ENCODE results near the gene ZNF423. TPM values are rescaled to one million over a fixed set of nuclear protein-coding genes. Genes with fewer than 3 reads are reported as not detected.
A peak's percentile ranks its signal among the peaks of the same experiment; 100 is the strongest.

Gene ZNF423
- total RNA-seq, 4 donors from 2014 or later: 0.72 to 5.9 (median 1.1) TPM

- Histone ChIP-seq H3K36me3 (no peaks in the 10 kb centered on the region), H3K4me1 (no peaks in the 10 kb centered on the region), H3K27me3 (peaks cover 0 to 24% (median 0%) of the 10 kb centered on the region in 4 donors), H3K9me3 (no peaks in the 10 kb centered on the region), H3K4me3 (no peak overlapping the region), H3K27ac (no peak overlapping the region)
- DNase-seq: no peak
- TF ChIP-seq POLR2A (IDR thresholded peaks at IDR 0.05) (no peak), CTCF (IDR thresholded peaks at IDR 0.05) (no peak)
- intact Hi-C loops (cut with DNase I): no loop called here
- 60 to 71% methylated on average over 4 to 6 of the region's 8 CpGs for WGBS, 2 donors
Observed at GRCh38 chr16:49899991-49900695, 44.2 kb upstream of the ZNF423 start.

- peaks cover 0 to 36% (median 0%) of the 10 kb centered on the region in 4 donors for H3K27me3 ChIP-seq
- H3K27ac ChIP-seq: no peak overlapping the region
- 65 to 70% methylated on average over 12 of the region's 12 CpGs for WGBS, 2 donors
- DNase-seq: no peak
- no peak overlapping the region for H3K4me3 ChIP-seq
- no peaks in the 10 kb centered on the region for H3K36me3 ChIP-seq
- no peaks in the 10 kb centered on the region for H3K4me1 ChIP-seq
- TF ChIP-seq POLR2A (IDR thresholded peaks at IDR 0.05) (no peak), CTCF (IDR thresholded peaks at IDR 0.05) (no peak)
- no peaks in the 10 kb centered on the region for H3K9me3 ChIP-seq
- intact Hi-C loops (cut with DNase I): no loop called here
Observed at GRCh38 chr16:49896447-49896964, 40.6 kb upstream of the ZNF423 start.

DNA sequence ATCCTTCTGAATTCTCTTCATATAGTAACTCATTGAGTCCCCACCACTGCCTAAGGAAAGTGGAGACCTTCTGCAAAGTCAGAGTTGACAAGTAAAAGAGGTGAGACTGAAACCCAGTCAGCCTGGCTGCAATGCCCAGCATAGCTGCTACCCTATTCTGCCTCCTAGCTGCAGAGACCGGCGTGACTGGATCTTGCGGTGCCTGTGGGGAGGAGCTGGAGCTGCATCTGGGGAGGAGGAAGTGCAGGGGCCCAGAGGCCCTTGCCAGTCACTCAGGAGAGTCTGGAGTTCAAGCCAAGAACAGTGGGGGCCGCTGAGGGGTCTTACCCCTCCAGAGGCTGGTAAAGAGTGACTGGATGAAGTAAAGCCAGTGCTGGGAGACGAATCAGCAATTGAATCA is 35.0 kb upstream of the ZNF423 start:
- TF ChIP-seq CTCF (IDR thresholded peaks at IDR 0.05): peak in 2 of 6 experiments; percentile 5 to 23
- no peak for TF ChIP-seq POLR2A (IDR thresholded peaks at IDR 0.05)
- H3K9me3 ChIP-seq: no peaks in the 10 kb centered on the region
- H3K36me3 ChIP-seq: no peaks in the 10 kb centered on the region
- peaks cover 0 to 35% (median 0%) of the 10 kb centered on the region in 4 donors for H3K27me3 ChIP-seq
- H3K4me3 ChIP-seq: no peak overlapping the region
- no peaks in the 10 kb centered on the region for H3K4me1 ChIP-seq
- WGBS, 2 donors: 43 to 81% methylated on average over 2 to 5 of the region's 5 CpGs
- DNase-seq: no peak
- intact Hi-C loops (cut with DNase I): no loop called here
- no peak overlapping the region for H3K27ac ChIP-seq

DNA sequence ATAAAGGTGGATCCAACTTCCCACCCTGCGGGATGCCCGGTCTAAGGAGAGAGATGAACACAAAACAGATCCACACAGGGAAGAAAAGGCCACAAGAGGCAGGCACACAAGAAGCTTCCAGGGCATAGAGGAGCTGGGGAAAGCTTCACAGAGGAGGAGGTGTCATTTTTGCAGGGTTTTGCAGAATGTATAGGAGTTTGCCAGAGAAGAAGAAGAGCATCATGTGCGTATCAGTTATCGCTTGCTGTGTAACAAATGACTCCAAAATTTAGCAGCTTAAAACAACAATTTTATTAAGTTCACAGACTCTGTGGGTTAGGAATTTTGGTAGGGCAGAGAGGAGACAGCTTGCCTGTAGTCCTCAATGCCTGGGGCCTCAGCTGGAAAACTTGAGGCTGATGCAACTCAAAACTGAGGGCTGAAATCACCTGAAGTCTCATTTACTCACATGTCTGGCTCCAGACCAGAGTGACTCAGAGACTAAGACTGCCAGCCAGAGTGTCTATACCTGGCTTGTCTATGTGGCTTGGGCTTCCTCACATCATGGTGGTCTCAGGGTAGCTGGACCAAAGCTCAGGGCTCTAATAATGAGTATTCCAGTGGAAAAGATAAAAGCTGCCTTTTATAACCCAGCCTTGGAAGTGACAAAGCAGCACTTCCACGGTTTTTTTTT is 33.9 kb upstream of the ZNF423 start:
- Histone ChIP-seq H3K4me1 (no peaks in the 10 kb centered on the region), H3K27ac (no peak overlapping the region), H3K9me3 (no peaks in the 10 kb centered on the region), H3K27me3 (peaks cover 0 to 24% (median 0%) of the 10 kb centered on the region in 4 donors), H3K4me3 (no peak overlapping the region), H3K36me3 (no peaks in the 10 kb centered on the region)
- intact Hi-C loops (cut with DNase I): no loop called here
- TF ChIP-seq CTCF (IDR thresholded peaks at IDR 0.05) (no peak), POLR2A (IDR thresholded peaks at IDR 0.05) (no peak)
- 84 to 89% methylated on average over 5 of the region's 5 CpGs for WGBS, 2 donors
- no peak for DNase-seq

GRCh38 chr16:49886554-49887094 is 30.7 kb upstream of the ZNF423 start:
- Histone ChIP-seq H3K27me3 (peaks cover 0 to 35% (median 0%) of the 10 kb centered on the region in 4 donors), H3K4me1 (no peaks in the 10 kb centered on the region), H3K27ac (no peak overlapping the region), H3K4me3 (no peak overlapping the region), H3K9me3 (no peaks in the 10 kb centered on the region), H3K36me3 (no peaks in the 10 kb centered on the region)
- DNase-seq: no peak
- 73 to 80% methylated on average over 4 to 6 of the region's 9 CpGs for WGBS, 2 donors
- no peak for TF ChIP-seq CTCF (IDR thresholded peaks at IDR 0.05)
- TF ChIP-seq POLR2A (IDR thresholded peaks at IDR 0.05): no peak
- intact Hi-C loops (cut with DNase I): no loop called here
